ENCODE results near the gene C5orf15.
"Not testable (repeated sequence)": the region's sequence is repeated elsewhere in the genome, so short reads cannot be mapped to it uniquely, and the experiment has no call there.

C5orf15 gene

GRCh38 chr5:133957591-133957990, 10.8 kb downstream of the C5orf15 start:
- peak overlapping the region; percentile 42 for H3K4me3 Mint-ChIP-seq
- H3K36me3 Mint-ChIP-seq: peaks cover 14% of the 10 kb centered on the region
- no peaks in the 10 kb centered on the region for H3K27me3 Mint-ChIP-seq
- peak overlapping the region; percentile 66 for H3K27ac Mint-ChIP-seq
- H3K9me3 Mint-ChIP-seq (ENCODE audit: low read depth): no peaks in the 10 kb centered on the region
- peaks cover 32% of the 10 kb centered on the region for H3K4me1 Mint-ChIP-seq (ENCODE audit: low read depth)

GRCh38 chr5:133957080-133957479, 11.3 kb downstream of the C5orf15 start:
- Mint-ChIP-seq H3K36me3 (peaks cover 10% of the 10 kb centered on the region), H3K4me3 (no peak overlapping the region), H3K27me3 (no peaks in the 10 kb centered on the region), H3K27ac (peak overlapping the region; percentile 66), H3K4me1 (ENCODE audit: low read depth) (peaks cover 27% of the 10 kb centered on the region), H3K9me3 (ENCODE audit: low read depth) (no peaks in the 10 kb centered on the region)

DNA sequence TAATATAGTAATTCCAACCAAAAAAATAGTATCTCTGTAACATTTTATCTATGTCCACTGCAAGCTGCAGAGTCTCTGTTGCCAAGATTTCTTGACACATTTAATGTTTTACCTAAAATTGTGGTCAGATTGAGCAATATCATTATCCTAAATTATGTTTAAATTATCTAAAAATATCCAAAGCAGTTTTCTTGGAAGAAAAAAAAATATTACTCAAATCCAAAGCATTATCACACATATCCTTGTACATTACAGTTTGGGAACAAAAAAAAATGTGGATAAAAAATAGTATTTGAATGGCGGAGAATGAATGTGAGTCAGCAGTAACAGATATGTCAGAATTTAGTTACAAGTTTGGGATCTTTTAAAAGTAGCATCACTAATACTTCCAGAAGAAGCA, 12.2 kb downstream of the C5orf15 start:
- peaks cover 27% of the 10 kb centered on the region for H3K4me1 Mint-ChIP-seq (ENCODE audit: low read depth)
- peaks cover 10% of the 10 kb centered on the region for H3K36me3 Mint-ChIP-seq
- not testable (repeated sequence) for H3K4me3 Mint-ChIP-seq; H3K9me3 Mint-ChIP-seq (ENCODE audit: low read depth); H3K27me3 Mint-ChIP-seq
- H3K27ac Mint-ChIP-seq: peak overlapping the region; percentile 34

GRCh38 chr5:133953568-133954145, 14.8 kb downstream of the C5orf15 start:
- Mint-ChIP-seq H3K4me3 (no peak overlapping the region), H3K4me1 (ENCODE audit: low read depth) (peaks cover 8% of the 10 kb centered on the region), H3K9me3 (ENCODE audit: low read depth) (no peaks in the 10 kb centered on the region), H3K27ac (peak overlapping the region; percentile 54), H3K36me3 (peaks cover 6% of the 10 kb centered on the region), H3K27me3 (no peaks in the 10 kb centered on the region)

DNA sequence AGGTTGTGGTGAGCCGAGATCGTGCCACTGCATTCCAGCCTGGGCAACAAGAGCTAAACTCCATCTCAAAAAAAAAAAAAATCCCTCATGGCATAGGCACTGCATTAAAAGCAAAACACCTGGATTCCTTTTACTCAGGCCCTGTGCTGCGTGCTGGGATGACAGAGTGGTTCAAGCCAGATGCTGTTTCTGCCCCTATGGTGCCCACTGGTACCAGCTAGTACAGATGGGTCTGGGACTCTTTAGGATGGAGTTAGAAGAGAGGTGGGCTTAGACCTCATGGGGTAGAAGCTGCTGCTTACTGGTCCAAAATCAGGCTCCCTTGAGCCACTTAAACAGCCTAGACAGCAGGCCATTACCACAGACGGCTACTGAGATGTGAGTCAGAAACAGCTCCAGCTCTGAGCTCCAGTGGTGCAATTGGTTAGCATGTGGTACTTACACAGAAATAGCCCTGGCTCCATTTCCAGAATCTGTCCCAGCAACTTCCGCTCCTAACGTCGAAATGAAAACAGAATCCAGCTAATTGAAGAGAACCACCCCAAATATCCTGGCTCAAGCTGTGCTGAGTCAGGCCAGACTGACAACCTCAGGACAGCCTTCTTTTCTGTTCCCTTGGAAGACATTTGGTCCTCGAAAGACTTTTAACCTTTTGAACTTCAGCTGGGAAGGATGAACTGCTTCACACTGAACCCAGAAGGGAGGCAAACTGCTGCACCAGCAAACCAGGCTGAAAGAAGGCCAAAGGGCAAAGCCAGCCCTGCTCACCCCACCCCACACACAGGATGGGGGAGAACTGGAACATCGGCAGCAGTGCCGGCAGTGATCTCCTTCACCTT, 15.5 kb downstream of the C5orf15 start:
- H3K27ac Mint-ChIP-seq: no peak overlapping the region
- H3K9me3 Mint-ChIP-seq (ENCODE audit: low read depth): no peaks in the 10 kb centered on the region
- no peaks in the 10 kb centered on the region for H3K27me3 Mint-ChIP-seq
- H3K36me3 Mint-ChIP-seq: peaks cover 6% of the 10 kb centered on the region
- peaks cover 7% of the 10 kb centered on the region for H3K4me1 Mint-ChIP-seq (ENCODE audit: low read depth)
- H3K4me3 Mint-ChIP-seq: no peak overlapping the region

DNA sequence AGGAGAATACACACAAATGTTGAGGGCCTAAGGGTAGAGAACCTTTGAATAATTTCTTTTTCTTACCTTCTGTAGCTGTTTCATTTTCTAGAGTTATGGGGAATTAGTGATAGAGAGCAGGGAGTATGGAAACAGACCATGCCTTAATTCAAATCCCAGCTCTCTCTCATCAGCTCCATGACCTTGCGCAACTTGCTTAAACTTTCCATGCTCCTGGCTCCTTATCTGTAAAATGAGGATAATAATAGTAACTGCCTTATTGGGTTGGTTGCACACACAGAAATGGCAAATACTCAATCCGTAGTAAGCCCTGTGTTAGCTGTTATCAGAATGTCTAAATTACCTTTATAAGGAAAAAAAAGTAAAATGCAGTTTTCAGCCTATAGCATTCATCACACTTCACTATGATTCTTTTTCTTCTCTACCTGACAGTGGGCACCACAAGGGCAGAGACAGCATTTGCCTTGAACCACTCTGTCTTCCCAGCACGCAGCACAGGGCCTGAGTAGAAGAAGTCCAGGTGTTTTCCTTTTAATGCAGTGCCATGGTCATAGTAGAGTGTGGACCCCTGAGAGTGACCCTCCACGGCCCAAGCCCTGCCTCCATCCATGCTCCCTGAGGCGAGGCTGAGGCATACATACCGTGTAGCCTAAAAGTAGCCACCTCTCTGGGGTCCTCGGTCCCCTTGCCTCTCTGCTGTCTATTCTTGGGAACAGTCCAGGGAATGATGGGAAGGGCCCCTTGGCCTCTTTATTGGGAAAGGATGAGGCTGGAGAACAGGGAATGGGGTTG, 17.4 kb downstream of the C5orf15 start:
- no peaks in the 10 kb centered on the region for H3K27me3 Mint-ChIP-seq

GRCh38 chr5:133948721-133949120, 19.7 kb downstream of the C5orf15 start:
- H3K27ac Mint-ChIP-seq: no peak overlapping the region
- no peaks in the 10 kb centered on the region for H3K4me1 Mint-ChIP-seq (ENCODE audit: low read depth)
- H3K36me3 Mint-ChIP-seq: no peaks in the 10 kb centered on the region
- H3K4me3 Mint-ChIP-seq: no peak overlapping the region
- H3K27me3 Mint-ChIP-seq: peaks cover 2% of the 10 kb centered on the region
- H3K9me3 Mint-ChIP-seq (ENCODE audit: low read depth): no peaks in the 10 kb centered on the region

More for the DNA sequence above, 17.4 kb downstream of the C5orf15 start:
- Mint-ChIP-seq H3K4me1 (ENCODE audit: low read depth) (no peaks in the 10 kb centered on the region), H3K4me3 (no peak overlapping the region), H3K27ac (no peak overlapping the region), H3K9me3 (ENCODE audit: low read depth) (no peaks in the 10 kb centered on the region), H3K36me3 (peaks cover 3% of the 10 kb centered on the region)

- peaks cover 2% of the 10 kb centered on the region for H3K27me3 Mint-ChIP-seq
- H3K36me3 Mint-ChIP-seq: no peaks in the 10 kb centered on the region
- no peak overlapping the region for H3K4me3 Mint-ChIP-seq
- H3K27ac Mint-ChIP-seq: no peak overlapping the region
- H3K4me1 Mint-ChIP-seq (ENCODE audit: low read depth): no peaks in the 10 kb centered on the region
- no peaks in the 10 kb centered on the region for H3K9me3 Mint-ChIP-seq (ENCODE audit: low read depth)
These were observed 21.0 kb downstream of the C5orf15 start for GRCh38 chr5:133947431-133947841.

DNA sequence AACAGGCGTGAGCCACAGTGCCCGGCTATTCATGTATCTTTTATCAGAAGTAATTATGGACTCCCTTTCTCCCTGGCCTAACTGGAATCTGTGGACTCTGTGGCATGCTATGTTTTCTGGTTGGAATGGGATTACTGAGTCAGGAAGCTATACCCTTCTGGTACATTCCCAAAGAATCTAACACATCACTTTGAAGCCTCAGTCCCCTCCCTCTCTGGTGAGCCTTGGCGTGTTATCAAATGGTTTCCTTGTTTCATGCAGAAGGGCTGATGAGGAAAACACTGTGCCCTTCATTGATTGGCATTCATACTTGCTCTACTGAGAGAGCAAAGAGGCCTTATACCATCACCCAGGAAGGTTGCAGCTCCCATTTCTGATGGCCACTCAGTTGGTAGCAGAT, 22.9 kb downstream of the C5orf15 start:
- Mint-ChIP-seq H3K27ac (no peak overlapping the region), H3K4me3 (no peak overlapping the region), H3K4me1 (ENCODE audit: low read depth) (no peaks in the 10 kb centered on the region), H3K9me3 (ENCODE audit: low read depth) (no peaks in the 10 kb centered on the region), H3K27me3 (peaks cover 2% of the 10 kb centered on the region), H3K36me3 (no peaks in the 10 kb centered on the region)

GRCh38 chr5:133944263-133945185, 23.9 kb downstream of the C5orf15 start:
- H3K4me3 Mint-ChIP-seq: no peak overlapping the region
- no peak overlapping the region for H3K27ac Mint-ChIP-seq
- peaks cover 2% of the 10 kb centered on the region for H3K27me3 Mint-ChIP-seq
- H3K9me3 Mint-ChIP-seq (ENCODE audit: low read depth): no peaks in the 10 kb centered on the region
- H3K36me3 Mint-ChIP-seq: no peaks in the 10 kb centered on the region
- H3K4me1 Mint-ChIP-seq (ENCODE audit: low read depth): no peaks in the 10 kb centered on the region

- H3K4me3 Mint-ChIP-seq: no peak overlapping the region
- H3K4me1 Mint-ChIP-seq (ENCODE audit: low read depth): no peaks in the 10 kb centered on the region
- H3K9me3 Mint-ChIP-seq (ENCODE audit: low read depth): no peaks in the 10 kb centered on the region
- H3K27me3 Mint-ChIP-seq: peaks cover 2% of the 10 kb centered on the region
- H3K36me3 Mint-ChIP-seq: no peaks in the 10 kb centered on the region
- no peak overlapping the region for H3K27ac Mint-ChIP-seq
These were observed 25.0 kb downstream of the C5orf15 start for GRCh38 chr5:133943475-133943817.

GRCh38 chr5:133942614-133943474, 25.6 kb downstream of the C5orf15 start:
- H3K27ac Mint-ChIP-seq: no peak overlapping the region
- no peak overlapping the region for H3K4me3 Mint-ChIP-seq
- H3K27me3 Mint-ChIP-seq: peaks cover 2% of the 10 kb centered on the region
- H3K4me1 Mint-ChIP-seq (ENCODE audit: low read depth): no peaks in the 10 kb centered on the region
- H3K9me3 Mint-ChIP-seq (ENCODE audit: low read depth): no peaks in the 10 kb centered on the region
- H3K36me3 Mint-ChIP-seq: no peaks in the 10 kb centered on the region

DNA sequence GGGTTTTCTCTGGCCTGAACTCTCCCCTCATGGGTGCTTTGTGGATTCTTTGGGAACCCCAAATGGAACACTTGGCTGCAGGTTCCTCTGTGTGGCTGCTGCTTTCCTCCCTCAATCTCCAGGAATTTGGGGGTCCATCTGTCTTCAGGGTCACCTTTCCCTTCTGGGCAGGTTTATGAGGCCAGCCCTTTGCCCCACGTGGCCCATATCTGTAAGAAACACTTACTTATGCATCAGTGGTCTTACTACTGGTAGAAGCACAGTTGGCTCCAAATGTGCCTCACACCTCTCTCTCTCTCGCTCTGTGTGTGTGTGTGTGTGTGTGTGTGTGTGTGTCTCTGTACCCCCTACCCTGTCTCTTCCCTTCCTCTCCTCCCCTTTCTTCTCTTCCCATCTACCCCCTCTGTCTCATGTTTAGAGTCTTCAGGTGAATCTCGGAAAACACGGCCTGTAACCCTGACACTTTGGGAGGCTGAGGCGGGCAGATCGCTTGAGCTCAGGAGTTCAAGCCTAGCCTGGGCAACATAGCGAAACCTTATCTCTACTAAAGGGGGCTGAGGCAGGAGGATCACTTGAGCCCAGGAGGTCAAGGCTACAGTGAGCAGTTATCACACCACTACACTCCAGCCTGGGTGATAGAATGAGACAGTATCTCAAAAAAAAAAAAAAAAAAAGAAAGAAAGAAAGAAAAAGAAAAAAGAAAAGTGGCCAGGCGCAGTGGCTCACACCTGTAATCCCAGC, 26.8 kb downstream of the C5orf15 start:
- H3K4me1 Mint-ChIP-seq (ENCODE audit: low read depth): no peaks in the 10 kb centered on the region
- H3K9me3 Mint-ChIP-seq (ENCODE audit: low read depth): no peaks in the 10 kb centered on the region
- H3K36me3 Mint-ChIP-seq: no peaks in the 10 kb centered on the region
- peaks cover 2% of the 10 kb centered on the region for H3K27me3 Mint-ChIP-seq
- no peak overlapping the region for H3K27ac Mint-ChIP-seq
- H3K4me3 Mint-ChIP-seq: no peak overlapping the region

Data from activated naive CD8-positive, alpha-beta T cell (primary cell).